Keratinocyte (primary cell): ENCODE results near the gene PNMA1. TPM values are rescaled to one million over a fixed set of nuclear protein-coding genes. Genes with fewer than 3 reads are reported as not detected.

Experiments used
- DNase-seq: peaks from one replicate; pipeline ENCODE4 v3.0.0-alpha.2; 2011; ENCODE audit warnings: low read depth, missing footprints, low spot score
- FAIRE-seq: peaks from 2 replicates; lab custom pipeline; 2011; peaks lifted over from hg19 to GRCh38; lab: Jason Lieb, UNC
- H2AFZ ChIP-seq: 2 replicates; pipeline ENCODE4 v1.6.0; 2012; ENCODE audit warnings: low read length, control low read depth, inconsistent platforms; ENCODE audit not compliant: control insufficient read depth
- H3K27ac ChIP-seq: 2 replicates; pipeline ENCODE4 v1.5.1; 2011; ENCODE audit warnings: low read length; ENCODE audit not compliant: control insufficient read depth, insufficient read depth
- H3K27me3 ChIP-seq: 3 replicates; pipeline ENCODE4 v1.6.0; 2011; ENCODE audit warnings: low read length; ENCODE audit not compliant: control insufficient read depth, insufficient read depth; ENCODE audit errors: extremely low read depth
- H3K36me3 ChIP-seq, 2 experiments: 2 replicates in 1 of 2; 3 replicates in 1 of 2; pipeline ENCODE4 v1.5.1; 2011; ENCODE audit warnings: low read length in 2 of 2, mild to moderate bottlenecking in 1 of 2; ENCODE audit not compliant: control insufficient read depth in 2 of 2, insufficient read depth in 2 of 2; ENCODE audit errors: extremely low read depth in 1 of 2
- H3K4me1 ChIP-seq: 3 replicates; pipeline ENCODE4 v1.5.1; 2011; ENCODE audit warnings: low read length; ENCODE audit not compliant: control insufficient read depth, insufficient read depth; ENCODE audit errors: extremely low read depth
- H3K4me2 ChIP-seq: 3 replicates; pipeline ENCODE4 v1.6.0; 2011; ENCODE audit warnings: low read depth, low read length; ENCODE audit not compliant: control insufficient read depth, insufficient read depth; ENCODE audit errors: extremely low read depth
- H3K4me3 ChIP-seq, 3 experiments: fragments of 200-600 bp in 1 of 3; sonication (generic) in 1 of 3; 2 replicates in 2 of 3; 3 replicates in 1 of 3; pipeline ENCODE4 v1.5.1; 2011 to 2016; ENCODE audit warnings: low read length in 3 of 3, mild to moderate bottlenecking in 3 of 3, control low read depth in 2 of 3, inconsistent platforms in 1 of 3, low read depth in 1 of 3, mixed read lengths in 1 of 3, mixed run types in 1 of 3, moderate library complexity in 1 of 3; ENCODE audit not compliant: control insufficient read depth in 2 of 3, insufficient read depth in 2 of 3; ENCODE audit errors: extremely low read depth in 1 of 3
- H3K79me2 ChIP-seq: 2 replicates; pipeline ENCODE4 v1.6.0; 2012; ENCODE audit warnings: low read length; ENCODE audit not compliant: control insufficient read depth, insufficient read depth
- H3K9ac ChIP-seq: 3 replicates; pipeline ENCODE4 v1.6.0; 2011; ENCODE audit warnings: low read length; ENCODE audit not compliant: control insufficient read depth, insufficient read depth; ENCODE audit errors: extremely low read depth
- H3K9me1 ChIP-seq: 3 replicates; pipeline ENCODE4 v1.6.0; 2011; ENCODE audit warnings: low read length; ENCODE audit not compliant: control insufficient read depth, insufficient read depth; ENCODE audit errors: extremely low read depth
- H3K9me3 ChIP-seq: 2 replicates; pipeline ENCODE4 v1.5.1; 2012; ENCODE audit warnings: low read depth, low read length; ENCODE audit not compliant: control insufficient read depth
- H4K20me1 ChIP-seq: 3 replicates; pipeline ENCODE4 v1.6.0; 2011; ENCODE audit warnings: low read length; ENCODE audit not compliant: control insufficient read depth, insufficient read depth; ENCODE audit errors: extremely low read depth
- CTCF ChIP-seq, 3 experiments: IDR thresholded peaks in 1 of 3; conservative IDR thresholded peaks in 1 of 3; optimal IDR thresholded peaks in 1 of 3; 2 replicates in 2 of 3; 3 replicates in 1 of 3; pipeline versions ENCODE3 to v1.5.1; 2011; ENCODE audit warnings: low read length in 3 of 3, mild to moderate bottlenecking in 3 of 3, moderate library complexity in 2 of 3, control low read depth in 1 of 3, inconsistent platforms in 1 of 3; ENCODE audit not compliant: insufficient read depth in 2 of 3; ENCODE audit errors: extremely low read depth in 1 of 3
- EZH2 ChIP-seq: IDR thresholded peaks from one replicate; pipeline ENCODE4 v1.6.1; 2012; ENCODE audit warnings: inconsistent platforms, mild to moderate bottlenecking, low read length, moderate library complexity
- dilution Hi-C: fragments of 300-500 bp; cut with MboI; formaldehyde crosslinking; loops from one replicate; pipeline ENCODE4 v1.7.0; 2020; ENCODE audit warnings: low sequenced_read_pairs; ENCODE audit not compliant: extremely low pct_ligation_motif_present
- polyA plus RNA-seq, 5 experiments: library from polyadenylated mRNA; depleted of rRNA in 3 of 5; stranded (reverse) in 3 of 5; stranded (forward) in 1 of 5; unstranded in 1 of 5; fragments of >200 nt; gene quantifications; 1 replicate in 1 of 5; 2 replicates in 3 of 5; 3 replicates in 1 of 5; pipeline versions ENCODE4 v1.2.1 to v1.2.3, GENCODE V29; 2011 to 2012; ENCODE audit warnings: missing spikeins in 2 of 5, low read depth in 1 of 5, low replicate concordance in 1 of 5

Gene PNMA1
- polyA plus RNA-seq, 1 donor (not counting 4 experiments of a cell fraction or from before 2014, with no cell fraction given): 8.2 TPM

- FAIRE-seq: no peak
- H2AFZ ChIP-seq: no peak overlapping the region
These were observed 20.1 kb downstream of the PNMA1 start for GRCh38 chr14:73694083-73694482.

GRCh38 chr14:73686901-73687300, 27.3 kb downstream of the PNMA1 start:
- H3K27ac ChIP-seq: no peak overlapping the region
- no peak overlapping the region for H3K4me2 ChIP-seq
- TF ChIP-seq EZH2 (no peak), CTCF (optimal IDR thresholded peaks at IDR 0.05 in 1 of 3, IDR thresholded peaks at IDR 0.05 in 1 of 3, conservative IDR thresholded peaks at IDR 0.05 in 1 of 3; ENCODE audit: extremely low read depth in 1 of 3, insufficient read depth in 2 of 3, low read length in 3 of 3) (no peak)
- no peaks in the 10 kb centered on the region for H3K9me3 ChIP-seq
- H4K20me1 ChIP-seq: no peaks in the 10 kb centered on the region
- H3K4me3 ChIP-seq: no peak overlapping the region
- dilution Hi-C loops: no loop called here
- no peaks in the 10 kb centered on the region for H3K9me1 ChIP-seq
- no peak overlapping the region for H3K9ac ChIP-seq
- H3K79me2 ChIP-seq: no peaks in the 10 kb centered on the region
- H3K4me1 ChIP-seq: no peaks in the 10 kb centered on the region
- FAIRE-seq (no peak), DNase-seq (no peak)
- H2AFZ ChIP-seq: no peak overlapping the region
- no peaks in the 10 kb centered on the region for H3K27me3 ChIP-seq
- no peaks in the 10 kb centered on the region for H3K36me3 ChIP-seq

More at GRCh38 chr14:73694083-73694482, 20.1 kb downstream of the PNMA1 start:
- Histone ChIP-seq H3K4me2 (no peak overlapping the region), H3K9me3 (no peaks in the 10 kb centered on the region), H3K36me3 (no peaks in the 10 kb centered on the region), H3K4me3 (no peak overlapping the region), H3K27me3 (no peaks in the 10 kb centered on the region), H3K9ac (no peak overlapping the region), H3K9me1 (no peaks in the 10 kb centered on the region), H3K79me2 (no peaks in the 10 kb centered on the region), H3K27ac (no peak overlapping the region), H4K20me1 (no peaks in the 10 kb centered on the region), H3K4me1 (peaks cover 10% of the 10 kb centered on the region)
- no peak for DNase-seq
- dilution Hi-C loops: no loop called here
- TF ChIP-seq CTCF (optimal IDR thresholded peaks at IDR 0.05 in 1 of 3, IDR thresholded peaks at IDR 0.05 in 1 of 3, conservative IDR thresholded peaks at IDR 0.05 in 1 of 3; ENCODE audit: extremely low read depth in 1 of 3, insufficient read depth in 2 of 3, low read length in 3 of 3): no peak
- TF ChIP-seq EZH2: no peak
